HCT116 (cell line): ENCODE results near the gene GLI3.

ENCODE experiments used
- CBX3 ChIP-seq: IDR thresholded peaks from 2 replicates; pipeline ENCODE4 v1.6.1; 2012; ENCODE audit warnings: low read depth
- CEBPB ChIP-seq: IDR thresholded peaks from 2 replicates; pipeline ENCODE4 v1.6.1; 2012; ENCODE audit warnings: low read depth
- ELF1 ChIP-seq: IDR thresholded peaks from 2 replicates; pipeline ENCODE4 v1.6.1; 2012; ENCODE audit warnings: low read depth, borderline replicate concordance
- EZH2 ChIP-seq: fragments of 200-600 bp; sonication (generic); IDR thresholded peaks from 2 replicates; pipeline ENCODE4 v1.6.1; 2017; ENCODE audit warnings: antibody characterized with exemption, mixed run types
- EZH2phosphoT487 ChIP-seq: fragments of 200-600 bp; IDR thresholded peaks from 2 replicates; pipeline ENCODE4 v1.6.1; 2018; ENCODE audit warnings: antibody characterized with exemption, borderline replicate concordance
- FOSL1 ChIP-seq: IDR thresholded peaks from 2 replicates; pipeline ENCODE4 v1.6.1; 2012; ENCODE audit warnings: low read depth
- JUND ChIP-seq: IDR thresholded peaks from 2 replicates; pipeline ENCODE4 v1.6.1; 2012
- POLR2A ChIP-seq: IDR thresholded peaks from 2 replicates; pipeline ENCODE4 v1.7.0; 2011; ENCODE audit warnings: borderline replicate concordance; ENCODE audit not compliant: insufficient read depth, insufficient read length; ENCODE audit errors: extremely low read depth
- POLR2AphosphoS5 ChIP-seq: IDR thresholded peaks from 2 replicates; pipeline ENCODE4 v1.6.1; 2011; ENCODE audit warnings: mild to moderate bottlenecking, low read depth, low read length, moderate library complexity
- SIN3A ChIP-seq: IDR thresholded peaks from 2 replicates; pipeline ENCODE4 v1.6.1; 2012; ENCODE audit warnings: low read depth
- ZFX ChIP-seq: fragments of 450-650 bp; IDR thresholded peaks from 2 replicates; pipeline ENCODE4 v1.6.1; 2017
- TF ChIP-seq, protein P1 (sequence below), 3 experiments: fragments of 200-600 bp in 1 of 3; sonication (generic) in 1 of 3; IDR thresholded peaks in 2 of 3; conservative IDR thresholded peaks in 1 of 3; 2 replicates each; pipeline ENCODE4 v1.5.1; 2012 to 2017; ENCODE audit warnings: low read depth in 2 of 3, low read length in 2 of 3, antibody characterized with exemption in 1 of 3, borderline replicate concordance in 1 of 3, control low read depth in 1 of 3, mild to moderate bottlenecking in 1 of 3, mixed read lengths in 1 of 3, mixed run types in 1 of 3, moderate library complexity in 1 of 3; ENCODE audit not compliant: insufficient read depth in 1 of 3
- TF ChIP-seq, protein P2 (sequence below): IDR thresholded peaks from 2 replicates; pipeline ENCODE4 v1.6.1; 2012; ENCODE audit warnings: low read depth
- TF ChIP-seq, protein P3 (sequence below): IDR thresholded peaks from 2 replicates; pipeline ENCODE4 v1.6.1; 2011; ENCODE audit warnings: mild to moderate bottlenecking, low read length, moderate library complexity; ENCODE audit not compliant: insufficient replicate concordance; ENCODE audit errors: extremely low read depth

DNA sequence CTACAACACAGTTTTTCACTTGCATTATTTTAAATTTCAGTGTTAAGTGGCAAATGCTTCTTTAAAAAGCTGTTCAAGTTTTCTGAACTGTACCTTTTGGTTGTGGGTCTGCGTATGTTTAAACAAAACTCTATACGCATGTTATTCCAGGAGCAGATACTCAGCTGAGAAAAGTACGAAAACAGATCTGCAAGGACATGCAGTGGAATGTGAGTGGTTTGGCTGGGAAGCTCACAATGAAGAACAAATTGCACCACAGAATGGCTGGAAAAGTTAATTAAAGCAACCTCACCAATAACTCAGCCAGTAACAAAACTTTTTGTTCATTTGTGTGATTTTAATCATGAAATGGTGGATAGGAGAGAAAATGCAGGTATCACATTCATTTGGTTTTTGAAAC is 17.6 kb downstream of the GLI3 start:
- TF ChIP-seq SIN3A (no peak), POLR2AphosphoS5 (no peak), ZFX (no peak), CBX3 (no peak), EZH2 (no peak), FOSL1 (no peak), CEBPB (no peak), POLR2A (no peak), ELF1 (no peak), JUND (no peak), EZH2phosphoT487 (no peak)
- TF ChIP-seq, protein P1, sequence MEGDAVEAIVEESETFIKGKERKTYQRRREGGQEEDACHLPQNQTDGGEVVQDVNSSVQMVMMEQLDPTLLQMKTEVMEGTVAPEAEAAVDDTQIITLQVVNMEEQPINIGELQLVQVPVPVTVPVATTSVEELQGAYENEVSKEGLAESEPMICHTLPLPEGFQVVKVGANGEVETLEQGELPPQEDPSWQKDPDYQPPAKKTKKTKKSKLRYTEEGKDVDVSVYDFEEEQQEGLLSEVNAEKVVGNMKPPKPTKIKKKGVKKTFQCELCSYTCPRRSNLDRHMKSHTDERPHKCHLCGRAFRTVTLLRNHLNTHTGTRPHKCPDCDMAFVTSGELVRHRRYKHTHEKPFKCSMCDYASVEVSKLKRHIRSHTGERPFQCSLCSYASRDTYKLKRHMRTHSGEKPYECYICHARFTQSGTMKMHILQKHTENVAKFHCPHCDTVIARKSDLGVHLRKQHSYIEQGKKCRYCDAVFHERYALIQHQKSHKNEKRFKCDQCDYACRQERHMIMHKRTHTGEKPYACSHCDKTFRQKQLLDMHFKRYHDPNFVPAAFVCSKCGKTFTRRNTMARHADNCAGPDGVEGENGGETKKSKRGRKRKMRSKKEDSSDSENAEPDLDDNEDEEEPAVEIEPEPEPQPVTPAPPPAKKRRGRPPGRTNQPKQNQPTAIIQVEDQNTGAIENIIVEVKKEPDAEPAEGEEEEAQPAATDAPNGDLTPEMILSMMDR (IDR thresholded peaks at IDR 0.05 in 2 of 3, conservative IDR thresholded peaks at IDR 0.05 in 1 of 3; ENCODE audit: borderline replicate concordance in 1 of 3, insufficient read depth in 1 of 3, low read depth in 2 of 3, low read length in 2 of 3): no peak
- TF ChIP-seq, protein P2, sequence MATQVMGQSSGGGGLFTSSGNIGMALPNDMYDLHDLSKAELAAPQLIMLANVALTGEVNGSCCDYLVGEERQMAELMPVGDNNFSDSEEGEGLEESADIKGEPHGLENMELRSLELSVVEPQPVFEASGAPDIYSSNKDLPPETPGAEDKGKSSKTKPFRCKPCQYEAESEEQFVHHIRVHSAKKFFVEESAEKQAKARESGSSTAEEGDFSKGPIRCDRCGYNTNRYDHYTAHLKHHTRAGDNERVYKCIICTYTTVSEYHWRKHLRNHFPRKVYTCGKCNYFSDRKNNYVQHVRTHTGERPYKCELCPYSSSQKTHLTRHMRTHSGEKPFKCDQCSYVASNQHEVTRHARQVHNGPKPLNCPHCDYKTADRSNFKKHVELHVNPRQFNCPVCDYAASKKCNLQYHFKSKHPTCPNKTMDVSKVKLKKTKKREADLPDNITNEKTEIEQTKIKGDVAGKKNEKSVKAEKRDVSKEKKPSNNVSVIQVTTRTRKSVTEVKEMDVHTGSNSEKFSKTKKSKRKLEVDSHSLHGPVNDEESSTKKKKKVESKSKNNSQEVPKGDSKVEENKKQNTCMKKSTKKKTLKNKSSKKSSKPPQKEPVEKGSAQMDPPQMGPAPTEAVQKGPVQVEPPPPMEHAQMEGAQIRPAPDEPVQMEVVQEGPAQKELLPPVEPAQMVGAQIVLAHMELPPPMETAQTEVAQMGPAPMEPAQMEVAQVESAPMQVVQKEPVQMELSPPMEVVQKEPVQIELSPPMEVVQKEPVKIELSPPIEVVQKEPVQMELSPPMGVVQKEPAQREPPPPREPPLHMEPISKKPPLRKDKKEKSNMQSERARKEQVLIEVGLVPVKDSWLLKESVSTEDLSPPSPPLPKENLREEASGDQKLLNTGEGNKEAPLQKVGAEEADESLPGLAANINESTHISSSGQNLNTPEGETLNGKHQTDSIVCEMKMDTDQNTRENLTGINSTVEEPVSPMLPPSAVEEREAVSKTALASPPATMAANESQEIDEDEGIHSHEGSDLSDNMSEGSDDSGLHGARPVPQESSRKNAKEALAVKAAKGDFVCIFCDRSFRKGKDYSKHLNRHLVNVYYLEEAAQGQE: no peak
- TF ChIP-seq, protein P3, sequence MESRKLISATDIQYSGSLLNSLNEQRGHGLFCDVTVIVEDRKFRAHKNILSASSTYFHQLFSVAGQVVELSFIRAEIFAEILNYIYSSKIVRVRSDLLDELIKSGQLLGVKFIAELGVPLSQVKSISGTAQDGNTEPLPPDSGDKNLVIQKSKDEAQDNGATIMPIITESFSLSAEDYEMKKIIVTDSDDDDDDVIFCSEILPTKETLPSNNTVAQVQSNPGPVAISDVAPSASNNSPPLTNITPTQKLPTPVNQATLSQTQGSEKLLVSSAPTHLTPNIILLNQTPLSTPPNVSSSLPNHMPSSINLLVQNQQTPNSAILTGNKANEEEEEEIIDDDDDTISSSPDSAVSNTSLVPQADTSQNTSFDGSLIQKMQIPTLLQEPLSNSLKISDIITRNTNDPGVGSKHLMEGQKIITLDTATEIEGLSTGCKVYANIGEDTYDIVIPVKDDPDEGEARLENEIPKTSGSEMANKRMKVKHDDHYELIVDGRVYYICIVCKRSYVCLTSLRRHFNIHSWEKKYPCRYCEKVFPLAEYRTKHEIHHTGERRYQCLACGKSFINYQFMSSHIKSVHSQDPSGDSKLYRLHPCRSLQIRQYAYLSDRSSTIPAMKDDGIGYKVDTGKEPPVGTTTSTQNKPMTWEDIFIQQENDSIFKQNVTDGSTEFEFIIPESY: no peak
